Gastrocnemius medialis (tissue), 4 donors: ENCODE measurements around the gene ARHGAP12.

ENCODE experiments used
- CTCF ChIP-seq, 5 experiments: fragments of 450-650 bp in 3 of 5; fragments of 200-600 bp in 2 of 5; sonication (generic) in 2 of 5; IDR thresholded peaks in 4 of 5; conservative IDR thresholded peaks in 1 of 5; 1 replicate in 4 of 5; 2 replicates in 1 of 5; pipeline ENCODE4 v1.5.1; 2016 to 2019; ENCODE audit warnings: antibody characterized with exemption in 5 of 5, mild to moderate bottlenecking in 3 of 5, moderate library complexity in 3 of 5
- POLR2A ChIP-seq, 2 donors: fragments of 450-650 bp; IDR thresholded peaks; one replicate each; pipeline ENCODE4 v1.6.1; 2017; ENCODE audit warnings: antibody characterized with exemption in 2 of 2, mild to moderate bottlenecking in 2 of 2, moderate library complexity in 2 of 2

DNA sequence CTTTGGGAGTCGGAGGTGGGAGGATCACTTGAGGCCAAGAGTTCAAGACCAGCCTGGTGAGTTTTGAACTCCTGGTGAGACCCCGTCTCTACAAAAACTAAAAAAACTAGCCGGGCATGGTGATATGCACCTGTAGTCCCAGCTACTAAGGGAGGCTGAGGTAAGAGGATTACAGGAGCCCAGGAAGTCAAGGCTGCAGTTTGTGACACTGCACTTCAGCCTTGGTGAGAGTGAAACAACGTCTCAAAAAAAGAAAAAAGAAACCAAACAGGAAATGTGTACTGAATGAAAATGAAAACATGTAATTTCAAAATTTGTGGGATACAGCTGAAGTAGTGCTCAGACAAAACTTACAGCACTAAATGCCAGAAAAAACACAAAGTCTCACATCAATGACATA lies 7.6 kb downstream of the ARHGAP12 start:
- no peak for TF ChIP-seq POLR2A (IDR thresholded peaks at IDR 0.05)
- no peak for TF ChIP-seq CTCF (IDR thresholded peaks at IDR 0.05 in 4 of 5, conservative IDR thresholded peaks at IDR 0.05 in 1 of 5)
